Right kidney (tissue), 1 donor: ENCODE data around the gene ZNG1C.
"Not testable (repeated sequence)": the region's sequence is repeated elsewhere in the genome, so short reads cannot be mapped to it uniquely, and the experiment has no call there.

ENCODE experiments used
- DNase-seq: peaks from one replicate; pipeline ENCODE4 v3.0.0-alpha.2; 2016

The ZNG1C gene

DNA sequence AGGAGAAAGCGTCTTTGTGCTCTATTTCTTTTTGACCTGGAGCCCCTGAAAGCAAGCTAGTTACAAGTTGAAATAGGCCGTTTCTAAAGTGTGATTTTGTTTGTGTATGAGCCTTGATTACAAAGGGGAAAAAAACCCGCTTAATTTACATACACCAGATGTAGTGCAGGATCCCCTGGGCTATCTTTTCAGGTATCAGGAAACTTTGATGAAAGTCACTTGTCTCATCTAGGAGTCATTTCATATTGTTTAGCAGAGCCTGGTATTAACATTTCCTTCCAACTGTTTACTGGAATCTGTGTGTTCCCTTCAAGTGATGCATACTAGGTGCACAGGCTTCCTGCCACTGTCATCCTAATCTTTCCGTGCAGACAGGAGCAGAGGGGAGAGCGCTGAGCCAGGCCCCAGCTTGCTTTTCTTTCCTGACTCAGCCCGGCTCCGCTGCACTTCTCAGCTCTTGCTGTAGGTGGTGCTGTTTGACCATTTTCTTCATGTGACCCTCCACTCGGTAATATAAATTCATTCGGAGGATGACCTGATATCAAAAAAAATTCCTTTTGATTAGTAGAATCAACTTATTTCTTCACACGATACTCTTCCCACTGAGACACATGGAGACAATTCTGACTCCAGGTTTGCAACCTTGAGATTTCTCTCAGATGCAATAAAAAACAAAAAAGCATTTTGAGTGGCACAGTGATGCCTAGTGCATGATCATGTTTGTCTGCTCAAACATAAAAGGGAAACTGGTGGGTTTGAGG is 100.7 kb downstream of the ZNG1C start:
- DNase-seq, result not testable (repeated sequence)

DNA sequence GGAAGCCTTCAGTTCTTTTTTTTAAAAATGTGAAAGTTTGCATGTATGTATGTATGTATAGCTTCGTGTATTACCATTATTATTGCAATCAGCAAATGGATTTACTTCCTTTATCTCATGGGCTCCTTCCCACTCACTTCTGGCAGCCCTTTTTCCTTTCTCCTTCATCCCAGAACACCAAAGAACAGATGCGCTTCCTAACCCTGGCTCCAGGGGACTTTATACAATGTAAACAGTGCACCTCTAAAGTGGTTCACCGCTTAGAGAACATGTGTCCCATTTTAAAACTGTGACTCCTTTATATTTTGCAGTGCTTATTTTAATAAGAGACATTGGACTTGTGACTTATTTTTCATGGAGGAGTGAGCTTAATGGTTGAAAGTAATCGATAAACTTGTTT is 101.5 kb downstream of the ZNG1C start:
- not testable (repeated sequence) for DNase-seq

DNA sequence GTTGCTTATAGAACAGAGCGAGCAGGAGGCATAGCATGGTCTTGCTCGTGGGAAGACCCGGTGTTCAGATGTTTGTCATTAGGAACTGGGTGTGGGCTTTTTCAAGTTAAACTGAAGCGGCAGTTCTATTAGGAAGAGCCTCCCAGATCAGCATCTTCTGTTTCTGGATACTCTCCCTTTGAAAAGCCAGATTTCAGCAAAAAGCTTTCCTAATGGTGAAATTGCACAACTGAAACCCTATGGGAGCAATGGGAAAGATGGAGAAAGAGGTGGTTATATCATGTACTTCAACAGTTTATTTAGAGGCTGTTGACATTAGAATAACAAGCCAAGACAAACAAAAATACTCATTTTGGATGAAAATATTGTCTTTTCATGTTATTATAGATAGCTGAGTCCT is 102.2 kb downstream of the ZNG1C start:
- DNase-seq, result not testable (repeated sequence)
